GM10266 (cell line): Measurements from ENCODE around the gene ZNF682.
"Not testable (repeated sequence)": the region's sequence is repeated elsewhere in the genome, so short reads cannot be mapped to it uniquely, and the experiment has no call there.

Experiments
- DNase-seq: peaks from one replicate; pipeline ENCODE4 v3.0.0; 2012; ENCODE audit errors: extremely low spot score
- TF ChIP-seq, protein P1 (sequence below): IDR thresholded peaks from 2 replicates; pipeline ENCODE4 v1.5.1; 2012; ENCODE audit warnings: mild to moderate bottlenecking, low read depth; ENCODE audit not compliant: control insufficient read depth, insufficient read depth; ENCODE audit errors: missing control alignments

ZNF682 gene

DNA sequence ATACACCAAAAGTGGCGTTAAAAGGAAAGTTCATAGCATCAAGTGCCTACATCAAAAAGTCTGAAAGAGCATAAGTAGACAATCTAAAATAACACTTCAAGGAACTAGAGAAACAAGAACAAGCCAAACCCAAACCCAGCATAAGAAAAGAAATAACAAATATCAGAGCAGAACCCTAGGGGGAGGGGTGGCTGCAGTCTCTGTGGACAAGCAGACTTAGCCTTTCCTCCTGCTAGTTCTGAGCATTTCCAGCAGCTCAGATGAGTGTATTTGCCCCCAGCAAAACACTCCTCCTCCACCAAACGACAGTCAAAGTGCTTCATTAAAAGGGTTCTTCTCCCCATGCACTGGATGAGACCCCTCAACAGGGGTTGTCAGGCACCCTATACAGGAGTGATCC lies 31.4 kb upstream of the ZNF682 start:
- TF ChIP-seq, protein P1, sequence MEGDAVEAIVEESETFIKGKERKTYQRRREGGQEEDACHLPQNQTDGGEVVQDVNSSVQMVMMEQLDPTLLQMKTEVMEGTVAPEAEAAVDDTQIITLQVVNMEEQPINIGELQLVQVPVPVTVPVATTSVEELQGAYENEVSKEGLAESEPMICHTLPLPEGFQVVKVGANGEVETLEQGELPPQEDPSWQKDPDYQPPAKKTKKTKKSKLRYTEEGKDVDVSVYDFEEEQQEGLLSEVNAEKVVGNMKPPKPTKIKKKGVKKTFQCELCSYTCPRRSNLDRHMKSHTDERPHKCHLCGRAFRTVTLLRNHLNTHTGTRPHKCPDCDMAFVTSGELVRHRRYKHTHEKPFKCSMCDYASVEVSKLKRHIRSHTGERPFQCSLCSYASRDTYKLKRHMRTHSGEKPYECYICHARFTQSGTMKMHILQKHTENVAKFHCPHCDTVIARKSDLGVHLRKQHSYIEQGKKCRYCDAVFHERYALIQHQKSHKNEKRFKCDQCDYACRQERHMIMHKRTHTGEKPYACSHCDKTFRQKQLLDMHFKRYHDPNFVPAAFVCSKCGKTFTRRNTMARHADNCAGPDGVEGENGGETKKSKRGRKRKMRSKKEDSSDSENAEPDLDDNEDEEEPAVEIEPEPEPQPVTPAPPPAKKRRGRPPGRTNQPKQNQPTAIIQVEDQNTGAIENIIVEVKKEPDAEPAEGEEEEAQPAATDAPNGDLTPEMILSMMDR, result no peak
- DNase-seq, result no peak

GRCh38 chr19:20068559-20068958 lies 29.3 kb upstream of the ZNF682 start:
- DNase-seq, result not testable (repeated sequence)

DNA sequence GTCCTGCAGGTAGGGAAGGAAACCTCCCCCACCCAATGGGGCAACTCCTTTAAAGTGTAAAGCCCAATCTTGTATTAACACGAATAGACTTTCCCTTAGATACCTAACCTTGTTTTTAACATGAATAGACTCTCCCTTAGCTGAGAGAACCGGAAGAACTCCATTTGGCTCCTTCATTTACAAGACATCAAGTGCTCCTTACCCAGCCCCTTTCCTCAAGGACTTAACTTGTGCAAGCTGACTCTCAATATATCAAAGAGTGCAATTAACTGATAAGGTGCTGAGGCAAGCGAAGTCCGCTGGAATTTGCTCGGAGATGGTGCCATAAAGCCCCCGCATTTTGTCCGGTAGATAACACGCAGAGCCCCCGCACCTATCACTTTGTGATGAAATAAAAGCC lies 28.6 kb upstream of the ZNF682 start:
- DNase-seq, result no peak
- TF ChIP-seq, protein P1, result no peak

DNA sequence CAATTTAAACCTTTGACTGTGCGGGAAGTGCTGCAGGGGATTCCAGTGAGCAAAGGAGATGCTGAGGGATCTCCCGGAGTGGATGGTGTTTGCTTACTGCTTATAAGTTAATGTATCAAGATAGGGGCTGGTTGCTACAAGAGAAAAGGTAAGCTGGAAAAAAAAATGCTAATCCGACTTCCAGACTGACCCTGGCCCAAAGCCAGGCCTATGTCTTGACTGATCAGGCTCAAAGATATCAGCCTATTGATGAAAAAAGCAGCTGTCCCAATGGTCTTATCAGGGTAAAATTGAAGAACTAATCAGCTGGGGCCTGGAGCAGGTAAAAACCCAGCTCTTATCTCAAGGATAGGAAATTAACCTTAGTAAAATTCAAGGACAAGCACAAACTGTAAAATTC lies 27.6 kb upstream of the ZNF682 start:
- DNase-seq, result no peak
- TF ChIP-seq, protein P1, result no peak

GRCh38 chr19:20060282-20060681 lies 21.0 kb upstream of the ZNF682 start:
- no peak for DNase-seq
- TF ChIP-seq, protein P1, result no peak

- not testable (repeated sequence) for DNase-seq
Measured at GRCh38 chr19:20058738-20059137, 19.4 kb upstream of the ZNF682 start.

- TF ChIP-seq, protein P1, result no peak
- no peak for DNase-seq
Measured at GRCh38 chr19:20051841-20052768, 12.8 kb upstream of the ZNF682 start.

GRCh38 chr19:20045742-20046141 lies 6.4 kb upstream of the ZNF682 start:
- DNase-seq, result not testable (repeated sequence)

DNA sequence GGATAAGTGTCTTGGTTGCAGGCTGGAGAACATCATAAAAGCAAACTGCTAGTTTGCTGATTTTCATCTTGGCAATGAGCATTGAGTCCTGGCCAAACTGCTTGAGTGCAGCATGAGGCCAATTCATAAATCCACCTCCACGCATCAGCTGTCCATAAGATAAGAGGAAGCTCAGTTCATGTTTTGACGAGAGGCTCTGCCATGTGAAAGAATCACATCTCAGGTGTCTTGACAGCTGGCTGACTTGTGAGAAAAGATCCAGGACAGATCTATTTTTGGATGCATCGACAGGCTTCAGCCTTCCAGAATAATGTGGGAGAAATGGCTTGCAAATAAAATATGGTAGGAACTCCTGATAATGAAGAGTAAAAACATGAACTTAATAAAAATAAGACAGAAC lies 5.4 kb upstream of the ZNF682 start:
- TF ChIP-seq, protein P1, result no peak
- DNase-seq, result no peak
